ENCODE measurements around the gene MYH14.

Gene MYH14

GRCh38 chr19:50264483-50265186 is 61.2 kb downstream of the MYH14 start:
- no peak for DNase-seq

DNA sequence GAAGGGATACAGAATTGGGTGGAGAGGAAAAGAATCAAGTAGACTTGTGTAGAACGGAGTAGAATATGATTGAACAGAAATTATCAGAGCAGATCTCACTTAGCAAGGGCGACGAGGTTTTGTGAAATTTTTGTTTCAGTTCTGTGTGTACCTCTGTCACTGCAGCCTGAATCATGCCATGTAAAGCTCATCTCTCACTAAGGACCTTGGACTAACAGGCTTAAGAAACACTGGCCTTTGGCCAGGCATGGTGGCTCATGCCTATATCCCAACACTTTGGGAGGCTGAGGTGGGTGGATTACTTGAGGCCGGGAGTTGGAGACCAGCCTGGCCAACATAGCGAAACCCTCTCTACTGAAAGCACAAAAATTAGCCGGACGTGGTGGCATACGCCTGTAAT is 62.6 kb downstream of the MYH14 start:
- no peak for DNase-seq

DNA sequence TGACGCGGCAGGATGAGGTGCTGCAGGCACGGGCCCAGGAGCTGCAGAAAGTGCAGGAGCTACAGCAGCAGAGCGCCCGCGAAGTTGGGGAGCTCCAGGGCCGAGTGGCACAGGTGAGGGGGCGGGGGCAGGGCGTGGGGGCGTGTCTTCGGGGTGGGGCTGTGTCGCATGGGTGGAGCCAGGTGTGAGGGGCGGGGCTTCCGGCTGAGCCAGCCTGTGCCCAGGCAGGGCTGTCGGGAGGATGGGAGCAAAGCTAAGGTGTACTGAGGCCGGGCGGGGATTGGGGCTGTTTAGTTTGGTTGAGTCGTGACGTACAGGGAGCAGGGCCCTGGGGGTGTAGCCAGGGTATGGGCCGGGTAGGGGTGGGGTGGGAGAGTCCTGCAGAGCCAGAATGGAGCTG is 63.5 kb downstream of the MYH14 start:
- peak; percentile 6 for DNase-seq

- no peak for DNase-seq
These were observed 64.6 kb downstream of the MYH14 start for GRCh38 chr19:50268041-50268440.

DNA sequence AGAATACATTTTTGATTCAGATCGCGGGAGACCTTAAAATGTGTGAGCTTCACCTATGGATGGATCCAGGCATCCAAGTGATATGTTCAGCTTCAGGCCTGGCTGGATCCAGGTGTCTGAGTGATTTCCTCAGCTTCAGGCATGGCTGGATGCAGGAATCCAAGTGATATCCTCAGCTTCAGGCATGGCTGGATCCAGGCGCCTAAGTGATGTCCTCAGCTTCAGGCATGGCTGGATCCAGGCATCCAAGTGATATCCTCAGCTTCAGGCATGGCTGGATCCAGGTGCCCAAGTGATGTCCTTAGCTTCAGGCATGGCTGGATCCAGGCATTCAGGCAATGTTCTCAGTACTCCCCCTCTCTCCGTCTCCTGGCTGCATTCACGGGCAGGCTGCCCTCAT is 65.1 kb downstream of the MYH14 start:
- DNase-seq, result no peak

- DNase-seq, result no peak
These were observed 66.2 kb downstream of the MYH14 start for GRCh38 chr19:50269653-50270052.

- no peak for DNase-seq
These were observed 69.0 kb downstream of the MYH14 start for GRCh38 chr19:50272263-50272897.

DNA sequence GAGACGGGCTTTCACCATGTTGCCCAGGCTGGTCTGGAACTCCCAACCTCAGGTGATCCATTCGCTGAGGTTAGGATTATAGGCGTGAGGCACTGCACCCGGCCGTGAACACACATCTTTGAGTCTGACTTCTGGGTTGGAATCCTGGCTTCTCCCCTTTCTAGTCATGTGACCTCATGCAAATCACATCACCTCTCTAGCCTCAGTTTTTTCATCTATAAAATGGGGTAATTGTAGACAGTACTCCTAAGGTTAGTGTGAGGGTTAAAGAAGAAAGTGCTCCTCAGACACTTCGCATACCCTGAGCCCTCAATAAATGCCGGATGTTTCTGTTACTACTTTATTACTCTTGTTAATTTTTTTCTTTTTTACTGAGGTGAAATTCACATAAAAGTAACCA is 70.4 kb downstream of the MYH14 start:
- DNase-seq, result no peak

- DNase-seq, result no peak
These were observed 72.4 kb downstream of the MYH14 start for GRCh38 chr19:50275577-50276368.

DNA sequence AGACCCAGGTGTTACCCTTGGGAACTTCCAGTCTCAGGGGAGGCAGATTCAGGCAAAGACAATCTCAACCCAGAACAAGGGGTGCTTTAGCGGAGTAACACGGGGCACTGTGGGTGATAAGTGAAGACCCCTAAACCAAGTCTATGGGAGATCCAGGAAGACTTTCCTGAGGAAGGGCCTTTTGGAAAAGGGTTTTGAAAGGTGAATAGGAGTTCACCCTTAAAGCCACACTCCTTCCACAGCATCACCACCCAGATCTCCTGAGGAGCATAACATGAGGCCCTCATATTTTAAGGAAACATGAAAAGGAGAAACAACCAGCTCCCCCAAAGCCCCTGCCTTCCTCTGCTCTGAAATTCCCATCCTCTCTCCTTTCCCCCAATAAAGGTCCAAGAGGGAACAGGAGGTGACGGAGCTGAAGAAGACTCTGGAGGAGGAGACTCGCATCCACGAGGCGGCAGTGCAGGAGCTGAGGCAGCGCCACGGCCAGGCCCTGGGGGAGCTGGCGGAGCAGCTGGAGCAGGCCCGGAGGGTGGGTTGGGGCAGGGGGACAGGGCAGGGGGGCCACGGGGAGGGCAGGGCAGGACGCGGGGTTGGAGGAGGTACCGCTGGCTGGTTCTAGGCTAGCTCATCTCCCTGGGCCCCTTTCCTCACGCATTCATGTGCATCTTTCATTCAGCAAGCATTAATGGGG is 73.1 kb downstream of the MYH14 start:
- no peak for DNase-seq

- no peak for DNase-seq
These were observed 74.7 kb downstream of the MYH14 start for GRCh38 chr19:50277966-50278580.

DNA sequence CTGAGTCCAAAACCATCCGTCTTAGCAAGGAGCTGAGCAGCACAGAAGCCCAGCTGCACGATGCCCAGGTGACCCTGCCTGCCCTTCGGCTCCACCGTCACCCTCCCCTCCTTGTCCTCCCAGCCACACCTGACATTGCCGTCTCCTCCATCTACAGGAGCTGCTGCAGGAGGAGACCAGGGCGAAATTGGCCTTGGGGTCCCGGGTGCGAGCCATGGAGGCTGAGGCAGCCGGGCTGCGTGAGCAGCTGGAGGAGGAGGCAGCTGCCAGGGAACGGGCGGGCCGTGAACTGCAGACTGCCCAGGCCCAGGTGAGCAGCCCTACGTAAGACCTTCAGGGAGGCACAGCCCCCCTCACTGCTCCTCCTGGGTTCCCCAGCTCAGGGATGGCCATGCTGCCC is 76.7 kb downstream of the MYH14 start:
- DNase-seq, result no peak

- DNase-seq, result no peak
These were observed 77.6 kb downstream of the MYH14 start for GRCh38 chr19:50280983-50281382.

- DNase-seq, result no peak
These were observed 78.1 kb downstream of the MYH14 start for GRCh38 chr19:50281491-50281890.

GRCh38 chr19:50285833-50286232 is 82.4 kb downstream of the MYH14 start:
- no peak for DNase-seq

- no peak for DNase-seq
These were observed 83.0 kb downstream of the MYH14 start for GRCh38 chr19:50286443-50286842.

DNA sequence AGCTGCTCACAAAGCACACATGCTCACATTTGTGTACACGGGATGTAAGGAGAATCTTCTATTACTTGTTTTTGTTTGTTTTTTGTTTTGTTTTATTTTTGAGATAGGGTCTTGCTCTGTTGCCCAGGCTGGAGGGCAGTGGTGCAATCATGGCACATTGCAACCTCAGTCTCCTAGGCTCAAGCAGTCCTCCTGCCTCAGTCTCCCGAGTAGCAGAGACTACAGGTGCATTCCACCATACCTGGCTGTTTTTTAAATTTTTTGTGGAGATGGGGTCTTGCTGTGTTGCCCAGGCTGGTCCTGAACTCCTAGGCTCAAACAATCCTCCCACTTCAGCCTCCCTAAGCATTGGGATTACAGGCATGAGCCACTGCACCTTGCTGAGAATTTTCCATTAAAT is 83.9 kb downstream of the MYH14 start:
- DNase-seq, result no peak

- no peak for DNase-seq
These were observed 85.5 kb downstream of the MYH14 start for GRCh38 chr19:50288954-50289353.

DNA sequence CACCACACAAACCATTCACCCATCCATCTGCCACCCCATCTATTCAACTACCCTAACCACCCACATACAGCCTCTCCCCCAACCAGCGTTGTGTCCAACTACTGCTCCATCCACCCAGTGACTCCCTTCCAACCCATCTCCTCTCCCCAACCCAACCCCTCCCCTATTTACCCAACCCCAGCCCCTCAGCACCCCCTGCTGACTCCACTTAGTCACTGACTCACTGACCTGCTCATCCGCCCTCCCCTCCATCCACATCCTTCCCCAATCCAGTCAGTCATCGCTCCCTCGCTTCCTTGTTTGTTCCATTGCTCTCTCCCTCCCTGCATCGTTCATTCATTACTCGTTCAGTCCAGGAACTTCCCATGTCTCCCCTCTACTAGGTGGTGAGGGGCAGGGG is 86.6 kb downstream of the MYH14 start:
- DNase-seq, result no peak

DNA sequence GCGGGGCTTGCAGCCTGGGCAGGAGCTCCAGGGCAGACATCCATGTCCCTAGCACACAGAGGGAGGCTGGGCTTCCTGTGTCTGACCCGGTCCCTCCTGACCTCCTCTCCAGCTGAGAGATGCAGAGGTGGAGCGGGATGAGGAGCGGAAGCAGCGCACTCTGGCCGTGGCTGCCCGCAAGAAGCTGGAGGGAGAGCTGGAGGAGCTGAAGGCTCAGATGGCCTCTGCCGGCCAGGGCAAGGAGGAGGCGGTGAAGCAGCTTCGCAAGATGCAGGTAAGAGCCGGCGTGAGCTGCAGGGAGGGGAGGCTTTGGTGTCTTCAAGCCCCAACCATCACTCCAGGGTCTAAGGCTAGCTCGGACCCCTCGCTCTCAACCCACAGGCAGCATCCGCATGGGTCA is 87.4 kb downstream of the MYH14 start:
- DNase-seq, result no peak

DNA sequence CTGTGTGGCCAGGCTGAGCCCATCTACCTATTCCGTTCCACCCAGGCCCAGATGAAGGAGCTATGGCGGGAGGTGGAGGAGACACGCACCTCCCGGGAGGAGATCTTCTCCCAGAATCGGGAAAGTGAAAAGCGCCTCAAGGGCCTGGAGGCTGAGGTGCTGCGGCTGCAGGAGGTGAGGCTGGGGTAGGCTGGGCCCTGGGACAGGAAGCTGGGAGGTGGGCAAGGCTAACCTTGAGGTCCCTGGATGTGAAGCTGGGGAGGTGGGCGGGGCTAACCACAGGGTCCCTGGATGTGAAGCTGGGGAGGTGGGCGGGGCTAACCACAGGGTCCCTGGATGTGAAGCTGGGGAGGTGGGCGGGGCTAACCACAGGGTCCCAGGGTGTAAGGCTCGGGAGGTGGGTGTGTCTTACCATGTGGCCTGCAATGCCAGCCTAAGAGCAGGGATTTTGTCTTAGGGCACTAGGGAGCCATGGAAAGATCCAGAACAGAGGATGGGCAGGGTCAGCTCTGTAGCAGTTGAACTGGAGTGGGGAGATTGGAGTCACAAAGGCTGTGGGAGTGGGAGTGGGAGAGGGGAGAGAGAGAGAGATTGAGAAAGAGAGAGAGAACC is 88.9 kb downstream of the MYH14 start:
- no peak for DNase-seq

DNA sequence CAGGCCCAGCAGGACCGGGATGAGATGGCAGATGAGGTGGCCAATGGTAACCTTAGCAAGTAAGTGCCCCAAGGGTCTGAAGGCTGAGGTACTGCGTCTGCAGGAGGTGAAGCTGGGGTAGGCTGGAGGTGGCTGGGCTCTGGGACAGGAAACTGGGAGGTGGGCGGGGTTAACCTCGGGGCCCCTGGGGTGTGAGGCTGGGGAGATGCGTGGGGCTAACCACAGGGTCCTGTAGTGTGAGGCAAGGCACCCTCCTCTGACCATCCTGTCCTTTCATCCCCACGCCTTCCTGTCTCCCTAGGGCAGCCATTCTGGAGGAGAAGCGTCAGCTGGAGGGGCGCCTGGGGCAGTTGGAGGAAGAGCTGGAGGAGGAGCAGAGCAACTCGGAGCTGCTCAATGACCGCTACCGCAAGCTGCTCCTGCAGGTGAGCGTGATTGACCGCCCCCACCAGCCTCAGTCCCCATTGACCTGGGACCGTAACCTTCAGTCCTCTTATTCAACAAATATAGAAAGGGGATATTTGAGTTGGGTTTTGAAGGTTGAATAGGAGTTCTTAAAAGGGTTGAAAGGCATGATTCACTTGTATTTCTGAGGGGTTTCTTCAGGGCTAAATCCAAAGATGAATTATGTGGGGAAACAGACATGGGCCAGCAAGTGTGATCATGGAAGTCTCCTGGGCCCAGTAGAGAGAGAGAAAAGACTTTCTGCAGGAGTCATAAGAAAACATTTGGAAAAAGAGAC is 90.0 kb downstream of the MYH14 start:
- no peak for DNase-seq
